ENCODE data around the gene ZIC2. TPM values are rescaled to one million over a fixed set of nuclear protein-coding genes. Genes with fewer than 3 reads are reported as not detected.

The ZIC2 gene
- total RNA-seq, 1 donor from 2014 or later: 1.8 TPM

DNA sequence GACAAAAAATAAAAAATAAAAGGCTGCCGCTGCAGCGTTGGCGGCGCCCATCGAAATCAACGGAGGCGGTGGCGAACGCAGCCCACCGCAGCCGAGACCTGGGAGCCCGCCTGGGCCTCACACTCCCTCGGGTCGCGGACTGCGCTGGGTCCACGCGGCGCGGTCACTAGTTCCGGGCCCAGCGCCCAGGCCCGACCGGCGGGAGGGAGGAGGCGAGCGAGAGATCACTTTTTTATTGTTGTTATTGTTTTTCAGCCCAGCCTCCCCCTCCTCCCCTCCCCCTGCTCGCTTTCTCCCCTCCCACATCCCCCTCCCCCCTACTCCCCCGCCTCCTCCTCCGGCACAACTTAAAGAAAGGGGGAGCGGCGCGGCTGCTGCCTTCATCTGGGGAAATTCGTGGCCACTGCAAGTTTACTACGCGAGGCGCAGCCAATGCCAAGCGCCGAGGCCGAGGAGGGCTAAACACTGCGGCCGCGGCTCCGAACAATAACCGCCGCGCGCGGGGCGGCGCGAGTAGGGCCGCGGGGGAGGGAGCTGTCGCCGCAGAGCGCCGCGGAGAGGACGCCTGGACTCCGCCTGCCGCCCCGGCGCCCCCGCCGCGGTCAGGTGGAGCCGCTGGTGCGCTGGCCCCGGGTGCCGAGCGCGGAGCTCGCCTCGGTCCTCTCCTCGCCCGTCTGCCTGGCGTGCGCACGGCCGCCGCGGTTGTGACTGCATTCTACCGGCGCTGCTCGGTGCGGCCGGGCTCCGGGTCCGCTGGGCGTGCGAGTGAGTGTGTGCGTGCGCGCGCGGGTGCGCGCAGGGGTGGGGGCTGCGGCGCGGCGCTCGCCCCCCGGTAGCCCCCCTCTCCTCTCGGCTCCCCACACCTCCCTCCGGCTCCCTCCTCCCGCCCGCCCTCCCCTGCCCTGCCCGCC is 505 bp upstream of the ZIC2 start:
- H4K20me1 ChIP-seq (ENCODE audit: insufficient read depth, low read length): peaks cover 25% of the 10 kb centered on the region
- peak; percentile 30 for DNase-seq (ENCODE audit: low read depth)
- Mint-ChIP-seq H3K4me1 (ENCODE audit: low read depth, unreplicated experiment) (peaks cover 4% of the 10 kb centered on the region), H3K36me3 (ENCODE audit: low read depth, unreplicated experiment) (no peaks in the 10 kb centered on the region), H3K9me3 (ENCODE audit: unreplicated experiment) (peaks cover 19% of the 10 kb centered on the region), H3K27ac (ENCODE audit: unreplicated experiment) (no peak overlapping the region), H3K4me3 (ENCODE audit: unreplicated experiment) (no peak overlapping the region), H3K27me3 (ENCODE audit: low read depth, unreplicated experiment) (peaks cover 57% of the 10 kb centered on the region)
- H3K9ac ChIP-seq (ENCODE audit: low read length): peak overlapping the region; percentile 54
- H3K79me2 ChIP-seq (ENCODE audit: insufficient read depth, low read length): peaks cover 37% of the 10 kb centered on the region
- FAIRE-seq: no peak
- H3K9me3 ChIP-seq (ENCODE audit: insufficient read depth, low read depth, low read length): no peaks in the 10 kb centered on the region
- peak overlapping the region; percentile 49 for H3K27ac ChIP-seq (ENCODE audit: low read depth, low read length)
- TF ChIP-seq EZH2 (IDR thresholded peaks at IDR 0.05; ENCODE audit: insufficient read depth, low read length) (no peak), CTCF (IDR thresholded peaks at IDR 0.05; ENCODE audit: insufficient read depth, low read depth, low read length) (no peak)
- peak overlapping the region; percentile 59 for H3K4me3 ChIP-seq (ENCODE audit: insufficient read depth, low read depth, low read length)
- peak overlapping the region; percentile 62 for H2AFZ ChIP-seq (ENCODE audit: low read depth, low read length)
- no peaks in the 10 kb centered on the region for H3K36me3 ChIP-seq (ENCODE audit: insufficient read depth, low read length)
- peak overlapping the region; percentile 81 for H3K4me2 ChIP-seq (ENCODE audit: low read length)
- peaks cover 58% of the 10 kb centered on the region for H3K27me3 ChIP-seq (ENCODE audit: insufficient read depth, low read length)
- H3K4me1 ChIP-seq (ENCODE audit: insufficient read depth, low read length): peaks cover 3% of the 10 kb centered on the region

GRCh38 chr13:99982036-99982730 is 599 bp downstream of the ZIC2 start:
- DNase-seq (ENCODE audit: low read depth): no peak
- H4K20me1 ChIP-seq (ENCODE audit: insufficient read depth, low read length): peaks cover 25% of the 10 kb centered on the region
- no peak overlapping the region for H3K4me3 Mint-ChIP-seq (ENCODE audit: unreplicated experiment)
- TF ChIP-seq EZH2 (IDR thresholded peaks at IDR 0.05; ENCODE audit: insufficient read depth, low read length): peak; percentile 85
- TF ChIP-seq CTCF (IDR thresholded peaks at IDR 0.05; ENCODE audit: insufficient read depth, low read depth, low read length): no peak
- H3K27me3 ChIP-seq (ENCODE audit: insufficient read depth, low read length): peaks cover 59% of the 10 kb centered on the region
- no peaks in the 10 kb centered on the region for H3K36me3 Mint-ChIP-seq (ENCODE audit: low read depth, unreplicated experiment)
- no peaks in the 10 kb centered on the region for H3K36me3 ChIP-seq (ENCODE audit: insufficient read depth, low read length)
- H3K27me3 Mint-ChIP-seq (ENCODE audit: low read depth, unreplicated experiment): peaks cover 57% of the 10 kb centered on the region
- no peak overlapping the region for H3K27ac Mint-ChIP-seq (ENCODE audit: unreplicated experiment)
- peak overlapping the region; percentile 68 for H3K27ac ChIP-seq (ENCODE audit: low read depth, low read length)
- peaks cover 15% of the 10 kb centered on the region for H3K9me3 Mint-ChIP-seq (ENCODE audit: unreplicated experiment)
- peaks cover 4% of the 10 kb centered on the region for H3K4me1 Mint-ChIP-seq (ENCODE audit: low read depth, unreplicated experiment)
- no peaks in the 10 kb centered on the region for H3K9me3 ChIP-seq (ENCODE audit: insufficient read depth, low read depth, low read length)
- peak overlapping the region; percentile 81 for H3K4me2 ChIP-seq (ENCODE audit: low read length)
- peaks cover 6% of the 10 kb centered on the region for H3K4me1 ChIP-seq (ENCODE audit: insufficient read depth, low read length)
- peaks cover 48% of the 10 kb centered on the region for H3K79me2 ChIP-seq (ENCODE audit: insufficient read depth, low read length)
- no peak overlapping the region for H2AFZ ChIP-seq (ENCODE audit: low read depth, low read length)
- peak overlapping the region; percentile 73 for H3K4me3 ChIP-seq (ENCODE audit: insufficient read depth, low read depth, low read length)
- FAIRE-seq: no peak
- H3K9ac ChIP-seq (ENCODE audit: low read length): peak overlapping the region; percentile 87

Data from astrocyte (in vitro differentiated cells and primary cell).